ENCODE measurements around the gene IL2RA. TPM values are rescaled to one million over a fixed set of nuclear protein-coding genes. Genes with fewer than 3 reads are reported as not detected.

IL2RA gene
- total and polyA plus RNA-seq, 2 experiments from 2014 or later = not detected

GRCh38 chr10:6097063-6097462, 34.9 kb upstream of the IL2RA start:
- peak overlapping the region; percentile 11 for H3K4me3 Mint-ChIP-seq

GRCh38 chr10:6095810-6096570, 33.8 kb upstream of the IL2RA start:
- peak overlapping the region; percentile 79 for H3K27ac Mint-ChIP-seq
- ATAC-seq = no peak
- H3K4me1 ChIP-seq (ENCODE audit: insufficient read depth) = peaks cover 64% of the 10 kb centered on the region
- H2AFZ ChIP-seq = no peak overlapping the region
- H3K4me3 Mint-ChIP-seq = 0 out of 3 replicates have a peak overlapping the region, but pooled peaks have one; percentile 8
- no peak for DNase-seq (ENCODE audit: low spot score)
- H3K4me2 ChIP-seq = peak overlapping the region; percentile 36
- H4K20me1 ChIP-seq (replicated peaks; ENCODE audit: insufficient read depth) = peaks cover 50% of the 10 kb centered on the region
- no peak overlapping the region for H3K4me3 ChIP-seq
- H3K9me3 Mint-ChIP-seq = no peaks in the 10 kb centered on the region
- H3F3A ChIP-seq (replicated peaks; ENCODE audit: low read depth) = no peaks in the 10 kb centered on the region
- H3K4me1 Mint-ChIP-seq = peaks cover 78% of the 10 kb centered on the region
- H3K79me2 ChIP-seq (replicated peaks; ENCODE audit: insufficient read depth) = peaks cover 97% of the 10 kb centered on the region
- no peaks in the 10 kb centered on the region for H3K36me3 ChIP-seq (ENCODE audit: insufficient read depth)
- H3K9me2 ChIP-seq (ENCODE audit: insufficient read depth) = no peaks in the 10 kb centered on the region
- peaks cover 6% of the 10 kb centered on the region for H3K27me3 Mint-ChIP-seq (ENCODE audit: insufficient read depth, low read depth, poor library complexity)
- peak overlapping the region; percentile 87 for H3K27ac ChIP-seq (ENCODE audit: low read depth)
- H3K27me3 ChIP-seq (ENCODE audit: insufficient read depth) = no peaks in the 10 kb centered on the region
- peaks cover 28% of the 10 kb centered on the region for H3K36me3 Mint-ChIP-seq (ENCODE audit: low read depth)
- TF ChIP-seq JUNB (IDR thresholded peaks at IDR 0.05; ENCODE audit: unreplicated experiment) (no peak), CTCF (conservative IDR thresholded peaks at IDR 0.05; ENCODE audit: low read depth in 2 of 2) (no peak), CREB1 (CRISPR knock-in tag; IDR thresholded peaks at IDR 0.05; ENCODE audit: low read depth) (no peak), ZNF462 (CRISPR knock-in tag; IDR thresholded peaks at IDR 0.05) (no peak), ZNF331 (CRISPR knock-in tag; IDR thresholded peaks at IDR 0.05; ENCODE audit: low read depth) (no peak), EZH2phosphoT487 (IDR thresholded peaks at IDR 0.05; ENCODE audit: unreplicated experiment) (no peak), STAT1 (IDR thresholded peaks at IDR 0.05; ENCODE audit: unreplicated experiment) (no peak), POLR2AphosphoS5 (IDR thresholded peaks at IDR 0.05; ENCODE audit: low read depth) (no peak), ZNF114 (CRISPR knock-in tag; IDR thresholded peaks at IDR 0.05) (no peak)

More at GRCh38 chr10:6097063-6097462, 34.9 kb upstream of the IL2RA start:
- H3K27ac ChIP-seq (ENCODE audit: low read depth) = peak overlapping the region; percentile 87
- no peaks in the 10 kb centered on the region for H3K9me2 ChIP-seq (ENCODE audit: insufficient read depth)
- H2AFZ ChIP-seq = no peak overlapping the region
- ATAC-seq (peak; percentile 78), DNase-seq (ENCODE audit: low spot score) (peak; percentile 67)
- H4K20me1 ChIP-seq (replicated peaks; ENCODE audit: insufficient read depth) = peaks cover 40% of the 10 kb centered on the region
- Mint-ChIP-seq H3K27me3 (ENCODE audit: insufficient read depth, low read depth, poor library complexity) (peaks cover 6% of the 10 kb centered on the region), H3K9me3 (no peaks in the 10 kb centered on the region), H3K36me3 (ENCODE audit: low read depth) (peaks cover 37% of the 10 kb centered on the region), H3K27ac (peak overlapping the region; percentile 95), H3K4me1 (peaks cover 76% of the 10 kb centered on the region)
- no peaks in the 10 kb centered on the region for H3K27me3 ChIP-seq (ENCODE audit: insufficient read depth)
- H3K4me2 ChIP-seq = peak overlapping the region; percentile 36
- peaks cover 94% of the 10 kb centered on the region for H3K79me2 ChIP-seq (replicated peaks; ENCODE audit: insufficient read depth)
- H3K4me1 ChIP-seq (ENCODE audit: insufficient read depth) = peaks cover 61% of the 10 kb centered on the region
- no peaks in the 10 kb centered on the region for H3F3A ChIP-seq (replicated peaks; ENCODE audit: low read depth)
- no peak overlapping the region for H3K4me3 ChIP-seq
- no peak for TF ChIP-seq ETS1 (IDR thresholded peaks at IDR 0.05)
- TF ChIP-seq JUNB (IDR thresholded peaks at IDR 0.05; ENCODE audit: unreplicated experiment) = no peak
- TF ChIP-seq POLR2AphosphoS5 (IDR thresholded peaks at IDR 0.05; ENCODE audit: low read depth) = no peak
- no peaks in the 10 kb centered on the region for H3K36me3 ChIP-seq (ENCODE audit: insufficient read depth)

Measured in GM23338 (cell line).